Measurements from ENCODE around the gene SPTLC1. TPM values are rescaled to one million over a fixed set of nuclear protein-coding genes. Genes with fewer than 3 reads are reported as not detected.

The SPTLC1 gene
- polyA plus RNA-seq, 1 donor, result 47.1 TPM

GRCh38 chr9:92094655-92095054 lies 20.6 kb downstream of the SPTLC1 start:
- DNase-seq, result no peak

GRCh38 chr9:92077888-92078287 lies 37.3 kb downstream of the SPTLC1 start:
- DNase-seq, result no peak

- DNase-seq, result no peak
Observed at GRCh38 chr9:92071634-92072033, 43.6 kb downstream of the SPTLC1 start.

- no peak for DNase-seq
Observed at GRCh38 chr9:92066168-92066567, 49.0 kb downstream of the SPTLC1 start.

- DNase-seq, result no peak
Observed at GRCh38 chr9:92064711-92065110, 50.5 kb downstream of the SPTLC1 start.

GRCh38 chr9:92061184-92061583 lies 54.0 kb downstream of the SPTLC1 start:
- DNase-seq, result no peak

GRCh38 chr9:92059661-92060060 lies 55.6 kb downstream of the SPTLC1 start:
- no peak for DNase-seq

GRCh38 chr9:92058723-92059444 lies 56.3 kb downstream of the SPTLC1 start:
- no peak for DNase-seq

GRCh38 chr9:92058026-92058425 lies 57.2 kb downstream of the SPTLC1 start:
- DNase-seq, result no peak

- DNase-seq, result no peak
Observed at GRCh38 chr9:92057226-92057625, 58.0 kb downstream of the SPTLC1 start.

GRCh38 chr9:92055624-92056023 lies 59.6 kb downstream of the SPTLC1 start:
- DNase-seq, result no peak

GRCh38 chr9:92048924-92049625 lies 66.1 kb downstream of the SPTLC1 start:
- DNase-seq, result no peak

- DNase-seq, result no peak
Observed at GRCh38 chr9:92047500-92047899, 67.7 kb downstream of the SPTLC1 start.

GRCh38 chr9:92046676-92047075 lies 68.5 kb downstream of the SPTLC1 start:
- DNase-seq, result no peak

- no peak for DNase-seq
Observed at GRCh38 chr9:92044936-92045335, 70.3 kb downstream of the SPTLC1 start.

GRCh38 chr9:92043002-92043401 lies 72.2 kb downstream of the SPTLC1 start:
- no peak for DNase-seq

GRCh38 chr9:92042260-92042659 lies 73.0 kb downstream of the SPTLC1 start:
- no peak for DNase-seq

GRCh38 chr9:92036756-92037155 lies 78.5 kb downstream of the SPTLC1 start:
- no peak for DNase-seq

GRCh38 chr9:92036411-92036746 lies 78.8 kb downstream of the SPTLC1 start:
- peak; percentile 6 for DNase-seq

- DNase-seq, result peak; percentile 78
Observed at GRCh38 chr9:92035687-92036410, 79.4 kb downstream of the SPTLC1 start.

- no peak for DNase-seq
Observed at GRCh38 chr9:92035146-92035545, 80.1 kb downstream of the SPTLC1 start.

- DNase-seq, result no peak
Observed at GRCh38 chr9:92033991-92034390, 81.2 kb downstream of the SPTLC1 start.

- no peak for DNase-seq
Observed at GRCh38 chr9:92033307-92033706, 81.9 kb downstream of the SPTLC1 start.

GRCh38 chr9:92032891-92033290 lies 82.3 kb downstream of the SPTLC1 start:
- DNase-seq, result no peak
